Hematopoietic multipotent progenitor cell treated with erythropoietin and hydrocortisone succinate and interleukin-3 and kit ligand, for 8 days (in vitro differentiated cells): Measurements from ENCODE around the gene OR6N2.

Experiments used
- DNase-seq: peaks from one replicate; pipeline ENCODE4 v3.0.0-alpha.2; 2015

OR6N2 gene, protein sequence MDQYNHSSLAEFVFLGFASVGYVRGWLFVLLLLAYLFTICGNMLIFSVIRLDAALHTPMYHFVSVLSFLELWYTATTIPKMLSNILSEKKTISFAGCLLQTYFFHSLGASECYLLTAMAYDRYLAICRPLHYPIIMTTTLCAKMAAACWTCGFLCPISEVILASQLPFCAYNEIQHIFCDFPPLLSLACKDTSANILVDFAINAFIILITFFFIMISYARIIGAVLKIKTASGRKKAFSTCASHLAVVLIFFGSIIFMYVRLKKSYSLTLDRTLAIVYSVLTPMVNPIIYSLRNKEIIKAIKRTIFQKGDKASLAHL

DNA sequence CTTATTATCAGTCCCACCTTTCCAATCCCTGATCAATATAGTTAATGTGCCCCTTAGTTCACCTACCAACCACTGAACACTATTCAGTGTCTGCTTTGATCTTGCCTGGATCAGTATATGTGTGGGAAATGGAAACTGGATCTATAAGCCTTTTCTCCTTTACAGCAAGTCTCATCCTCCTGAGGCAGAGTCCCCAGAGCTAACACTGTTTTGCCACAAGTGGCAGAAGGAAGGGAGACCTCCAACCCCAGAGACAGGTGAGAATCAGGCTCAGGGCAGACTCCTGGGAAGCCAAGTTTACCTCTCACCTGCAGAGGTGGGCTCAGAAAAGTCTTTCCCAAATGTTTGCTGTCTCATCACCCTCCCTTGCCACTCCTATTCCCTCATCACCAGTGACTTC is at the start of gene OR6N2:
Gene OR6N2, minus strand, starts transcription at position 101 of the 400 bp plus-strand sequence. CDS start 3,569 bp downstream, outside the sequence.
- DNase-seq = no peak

DNA sequence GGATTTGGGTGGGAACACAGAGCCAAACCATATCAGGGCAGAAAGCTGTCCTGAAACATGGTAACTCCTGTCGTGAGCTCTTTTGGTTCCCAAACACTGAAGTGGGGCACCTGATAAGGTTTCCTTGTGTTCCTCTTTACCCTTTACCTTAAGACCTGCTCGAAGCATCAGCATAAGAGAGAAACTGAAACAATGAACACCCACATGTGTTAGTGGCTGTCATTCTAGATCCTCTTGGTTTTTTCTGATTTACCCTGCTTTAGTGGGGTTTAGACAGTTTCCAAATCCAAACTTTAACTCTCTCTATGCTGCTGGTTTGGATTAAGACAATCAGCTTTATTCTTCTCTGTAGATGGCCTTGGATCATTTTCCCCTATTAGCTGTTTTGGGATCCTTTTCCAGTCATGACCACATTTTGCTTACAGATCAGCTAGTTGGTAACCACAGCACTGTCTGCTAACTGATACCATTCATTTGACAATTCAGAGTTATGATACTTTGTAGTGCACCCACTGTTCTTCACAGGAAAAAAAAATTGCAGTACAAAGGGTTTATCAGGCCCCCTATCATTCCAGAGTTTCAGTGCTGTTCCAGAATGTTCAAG is 49.2 kb upstream of the OR6N2 start:
- DNase-seq = peak; percentile 39

DNA sequence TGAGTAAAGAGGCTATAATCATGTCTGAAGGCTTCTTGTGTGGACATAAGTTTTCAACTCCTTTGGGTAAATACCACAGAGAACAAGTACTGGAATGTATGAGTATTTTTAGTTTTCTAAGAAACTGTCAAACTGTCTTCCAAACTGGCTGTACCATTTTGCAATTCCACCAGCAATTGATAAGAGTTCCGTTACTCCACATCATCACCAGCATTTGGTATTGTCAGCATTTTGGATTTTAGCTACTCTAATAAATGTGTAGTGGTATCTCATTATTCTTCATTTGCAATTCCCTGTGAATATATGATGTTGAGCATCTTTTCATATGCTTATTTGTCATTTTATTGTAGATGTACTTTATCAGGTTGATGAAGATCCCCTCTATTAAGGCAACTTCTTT is 40.7 kb upstream of the OR6N2 start:
- DNase-seq = no peak

DNA sequence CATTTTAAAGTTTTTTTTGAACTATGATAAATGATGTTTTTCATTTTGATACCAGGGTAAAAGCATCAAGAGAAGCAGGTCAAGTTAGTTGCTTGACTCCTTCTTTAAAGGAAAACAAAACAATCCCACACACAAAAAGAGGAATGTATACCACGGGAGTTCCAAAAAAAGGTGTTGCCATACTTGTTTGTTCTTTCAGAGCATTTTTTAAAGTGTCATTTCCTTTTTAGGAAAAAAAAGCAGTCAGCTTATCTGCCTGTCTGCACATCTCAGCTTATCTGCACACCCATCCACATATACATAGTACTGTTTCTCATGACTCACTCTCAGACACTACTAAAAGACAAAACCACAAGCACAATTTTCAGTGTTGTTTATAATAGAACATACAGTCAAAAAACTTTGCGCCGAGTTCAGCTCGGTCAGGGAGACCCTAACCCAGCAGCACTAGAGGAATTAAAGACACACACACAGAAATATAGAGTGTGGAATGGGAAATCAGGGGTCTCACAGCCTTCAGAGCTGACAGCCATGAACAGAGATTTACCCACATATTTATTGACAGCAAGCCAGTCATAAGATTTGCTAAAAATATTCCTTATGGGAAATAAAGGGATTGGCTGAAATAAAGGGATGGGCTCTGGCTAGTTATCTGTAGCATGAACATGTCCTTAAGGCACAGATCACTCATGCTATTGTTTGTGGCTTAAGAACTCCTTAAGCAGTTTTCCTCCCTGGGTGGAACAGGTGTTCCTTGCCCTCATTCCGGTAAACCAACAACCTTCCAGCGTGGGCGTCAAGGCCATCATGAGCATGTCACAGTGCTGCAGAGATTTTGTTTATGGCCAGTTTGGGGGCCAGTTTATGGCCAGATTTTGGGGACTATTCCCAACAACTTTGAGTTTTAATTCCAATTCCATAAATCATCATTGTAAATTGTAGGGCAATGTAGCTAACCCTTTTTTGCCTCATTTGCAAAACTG is 38.7 kb upstream of the OR6N2 start:
- peak; percentile 91 for DNase-seq

DNA sequence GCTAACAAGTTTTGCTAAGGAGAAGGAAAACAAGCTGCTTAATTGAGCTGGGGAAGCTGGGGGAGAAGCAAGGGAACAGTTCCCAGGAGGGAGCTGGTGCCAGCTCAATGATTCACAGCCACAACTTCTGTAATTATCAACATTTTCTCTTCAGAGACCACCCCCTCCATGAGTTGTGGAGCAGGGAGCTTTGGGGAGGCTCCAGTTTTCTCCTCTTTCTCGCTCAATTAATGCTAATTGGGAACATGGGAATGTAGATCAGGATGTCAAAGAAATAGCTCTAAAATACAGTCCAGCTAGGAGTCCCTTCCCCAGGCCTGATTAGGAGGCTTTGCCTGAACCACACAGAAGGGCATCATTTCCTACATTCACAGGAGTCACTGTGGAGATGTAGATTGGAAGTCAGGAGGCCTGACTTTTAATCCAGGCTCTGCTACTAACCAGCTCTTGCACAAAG is 38.0 kb upstream of the OR6N2 start:
- no peak for DNase-seq

DNA sequence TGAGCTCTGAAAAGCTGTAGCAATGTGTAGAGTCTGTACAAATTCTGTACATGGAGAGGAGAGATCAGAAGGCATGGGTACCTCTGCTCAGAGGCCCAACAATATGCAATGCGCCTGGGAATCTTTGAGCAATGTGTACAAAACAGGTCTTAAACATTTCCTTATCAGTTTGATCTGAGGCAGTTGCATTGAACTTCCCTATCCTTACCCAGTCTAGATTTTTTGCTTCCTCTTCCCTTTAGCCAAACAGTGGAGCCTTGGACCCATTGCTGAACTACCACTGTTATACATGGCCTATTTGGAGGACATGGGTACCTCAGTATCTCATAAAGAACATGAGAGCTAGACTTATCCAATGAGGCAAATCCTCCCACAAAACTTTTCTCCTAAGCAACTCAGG is 37.6 kb upstream of the OR6N2 start:
- DNase-seq = peak; percentile 31

DNA sequence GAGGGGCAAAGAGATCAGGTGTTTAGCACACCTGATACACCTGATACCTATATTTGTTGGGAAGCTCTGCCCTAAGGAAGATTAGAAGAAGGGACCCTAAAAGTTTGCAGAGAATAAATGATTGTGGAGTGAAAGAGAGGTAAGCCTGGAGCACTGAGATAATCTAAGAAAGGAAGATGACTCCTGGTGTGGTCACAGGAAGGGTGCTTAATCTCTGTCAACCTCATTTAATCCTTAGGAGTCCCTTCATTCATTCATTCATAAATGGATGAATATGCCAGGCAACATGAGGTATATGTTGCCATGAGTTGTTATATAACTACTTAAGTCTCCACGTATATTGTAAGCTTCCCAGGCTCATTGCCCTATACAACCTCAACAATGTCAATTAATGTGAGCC is 34.0 kb upstream of the OR6N2 start:
- peak; percentile 33 for DNase-seq

DNA sequence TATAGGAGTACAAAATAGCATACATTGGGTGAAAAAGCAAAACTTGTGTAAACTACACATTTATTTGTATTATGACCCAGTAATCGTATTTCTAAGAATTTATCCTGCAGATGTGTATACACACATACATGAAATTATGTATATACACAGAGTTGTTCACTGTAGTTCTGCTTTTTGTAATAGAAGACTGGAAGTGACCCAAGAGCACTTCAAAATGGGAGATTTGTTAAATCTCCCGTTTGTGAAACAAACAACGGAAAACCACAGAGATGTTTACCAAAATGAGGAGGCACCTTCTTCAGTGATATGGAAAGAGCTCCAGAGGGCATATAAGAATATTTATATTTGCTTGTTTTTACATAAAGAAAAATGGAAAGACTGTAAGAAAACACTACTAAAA is 32.2 kb upstream of the OR6N2 start:
- DNase-seq = no peak

DNA sequence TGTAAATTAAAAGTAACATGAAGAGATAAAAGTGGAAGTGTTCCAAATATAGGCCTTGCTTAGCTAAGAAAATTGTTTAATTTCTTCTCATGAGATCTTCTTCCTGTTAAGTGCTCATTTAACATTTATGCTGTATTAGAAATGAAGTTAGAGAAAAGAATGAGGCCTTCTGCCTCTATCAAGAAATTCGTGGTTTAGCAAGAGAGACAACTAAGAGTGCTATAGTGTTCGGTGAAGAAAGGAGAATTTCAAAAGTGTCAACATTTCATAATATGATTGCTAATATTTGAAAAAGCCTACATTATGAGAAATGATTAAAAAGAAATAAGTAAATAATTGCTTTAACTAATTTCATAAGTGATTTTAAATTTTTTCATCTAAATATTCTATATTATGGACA is 31.3 kb upstream of the OR6N2 start:
- no peak for DNase-seq

DNA sequence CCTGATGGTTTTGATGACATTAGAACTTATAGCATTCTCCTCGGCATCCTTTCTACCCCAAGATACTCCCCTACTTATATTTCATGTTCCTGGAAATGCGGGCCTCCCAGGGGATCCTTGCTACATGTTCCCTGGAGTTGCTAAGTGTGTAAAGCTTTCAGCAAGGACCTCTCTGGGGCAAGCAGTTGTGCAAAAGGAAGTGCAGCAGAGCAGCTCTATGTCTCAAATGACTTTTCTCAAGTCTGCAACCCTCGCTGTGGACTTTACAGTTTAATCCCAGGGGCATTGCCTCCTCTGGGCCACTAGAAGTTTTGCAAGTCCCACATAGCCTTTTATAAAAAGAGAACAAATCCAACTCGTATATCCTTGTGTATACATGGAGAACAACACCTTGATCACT is 29.3 kb upstream of the OR6N2 start:
- no peak for DNase-seq

DNA sequence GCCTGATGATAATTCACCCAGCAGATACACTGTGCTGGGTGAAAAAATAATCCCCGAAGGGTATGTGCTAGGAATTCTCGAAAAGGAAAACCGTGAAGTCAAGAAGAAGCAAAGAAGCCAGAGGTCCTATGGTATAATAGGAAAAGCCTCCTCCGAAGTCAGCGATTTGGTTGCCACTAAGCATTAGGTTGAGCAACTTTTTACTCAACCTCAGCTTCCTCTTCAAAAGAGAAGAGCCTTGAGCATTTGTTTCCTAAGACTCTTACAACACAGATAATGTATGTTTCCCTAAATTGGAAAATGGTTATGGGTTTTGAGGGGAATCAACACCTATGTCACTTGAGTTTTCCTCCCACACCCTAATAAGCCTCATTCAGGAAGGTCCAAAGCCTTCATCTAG is 28.9 kb upstream of the OR6N2 start:
- no peak for DNase-seq

DNA sequence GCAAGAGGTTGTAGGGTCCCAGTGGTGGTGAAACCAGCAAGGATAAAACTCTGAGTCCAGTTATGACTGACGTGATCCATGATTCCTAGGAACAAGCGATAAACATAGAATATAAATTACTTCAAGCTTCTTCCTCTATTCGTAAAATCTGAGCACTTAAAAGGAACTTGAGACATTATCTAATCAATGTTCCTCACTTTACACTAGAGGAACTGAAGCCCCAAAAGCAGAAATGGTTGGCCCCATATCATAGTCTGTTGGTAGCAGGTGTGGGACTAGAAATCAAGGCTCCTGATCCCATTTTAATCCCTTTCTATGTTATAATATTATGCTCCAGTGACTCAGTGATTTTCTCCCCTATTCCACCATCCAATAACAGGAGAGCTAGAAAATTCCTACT is 28.3 kb upstream of the OR6N2 start:
- no peak for DNase-seq

DNA sequence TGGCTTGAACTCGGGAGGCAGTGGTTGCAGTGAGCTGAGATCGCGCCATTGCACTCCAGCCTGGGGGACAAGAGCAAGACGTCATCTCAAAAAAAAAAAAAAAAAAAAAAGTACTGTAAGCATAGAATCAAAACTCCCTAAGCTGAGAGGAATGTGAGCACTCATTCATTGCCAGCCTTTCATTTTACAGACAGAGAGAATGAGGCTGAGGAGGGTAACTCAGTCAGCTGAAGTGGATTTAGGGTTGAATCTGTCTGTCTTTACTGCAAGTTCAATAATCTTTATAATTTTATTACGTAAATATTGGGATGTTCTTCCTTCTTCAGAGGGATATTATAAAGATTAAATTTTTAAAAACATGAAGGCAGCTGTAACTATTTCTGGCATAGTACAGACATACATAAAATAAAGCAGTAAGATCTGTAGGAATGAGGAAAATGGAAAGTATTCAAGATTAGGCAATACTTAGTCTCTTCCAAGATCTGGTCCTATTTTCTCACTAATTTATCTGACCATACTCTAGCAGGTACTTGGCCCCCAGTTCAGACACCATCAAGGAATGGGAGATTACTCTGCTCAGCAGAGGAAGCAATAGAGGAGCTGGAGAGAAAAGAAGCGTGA is 26.0 kb upstream of the OR6N2 start:
- no peak for DNase-seq

DNA sequence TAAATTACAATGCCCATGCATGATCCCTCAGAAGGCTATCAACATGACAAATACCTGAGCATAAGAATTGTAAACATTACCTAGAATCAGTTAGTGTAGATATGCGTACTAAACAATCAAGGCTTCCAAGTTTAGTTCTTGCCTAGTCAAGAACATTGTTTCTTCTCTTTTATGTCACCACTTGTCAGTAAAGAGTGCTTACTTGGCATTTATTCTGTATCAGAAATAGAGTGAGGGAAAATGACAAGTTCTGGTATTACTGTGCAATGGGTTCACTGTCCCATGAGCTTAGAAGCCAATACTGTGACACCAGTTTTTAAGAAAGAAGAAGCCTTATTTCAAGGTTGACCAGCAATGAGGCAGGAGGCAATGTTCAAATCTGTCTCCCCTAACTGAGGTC is 22.7 kb upstream of the OR6N2 start:
- no peak for DNase-seq

DNA sequence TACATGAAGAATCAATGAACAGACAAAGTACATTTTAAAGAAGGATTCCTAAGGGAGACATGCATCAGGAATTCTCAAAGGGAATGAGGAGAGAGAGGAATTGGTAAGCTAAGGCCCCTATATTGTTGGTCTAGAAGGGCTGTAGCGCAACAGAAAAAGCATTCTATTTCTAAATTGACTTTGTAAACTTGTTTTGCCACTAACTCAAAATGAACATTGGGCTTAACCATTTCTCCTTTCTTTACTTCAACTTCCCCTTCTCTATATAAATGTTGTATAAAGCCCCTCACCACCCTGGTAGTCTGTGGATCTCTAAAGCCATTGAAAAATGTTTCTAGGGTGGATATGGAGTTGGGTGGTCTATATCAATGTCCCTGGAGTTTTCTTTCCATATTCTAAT is 20.4 kb upstream of the OR6N2 start:
- no peak for DNase-seq

DNA sequence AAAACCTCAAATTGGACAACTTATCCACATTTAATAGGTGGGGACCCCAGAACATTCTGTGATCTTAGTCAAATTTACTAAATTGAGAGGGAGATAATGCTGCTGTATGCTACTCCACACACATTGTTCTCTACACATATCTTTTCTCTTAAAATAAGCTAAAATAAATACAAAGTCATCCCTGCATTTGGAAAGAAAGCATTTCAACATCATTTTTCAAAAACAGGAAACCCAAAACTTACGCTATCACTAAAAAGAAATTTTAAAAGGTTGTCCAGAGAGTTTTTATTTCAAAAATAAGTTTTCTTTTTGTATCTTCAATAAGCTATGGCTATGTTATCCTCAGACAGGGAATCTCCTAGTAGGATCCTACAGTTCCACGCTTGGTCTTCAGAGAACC is 19.5 kb upstream of the OR6N2 start:
- no peak for DNase-seq

DNA sequence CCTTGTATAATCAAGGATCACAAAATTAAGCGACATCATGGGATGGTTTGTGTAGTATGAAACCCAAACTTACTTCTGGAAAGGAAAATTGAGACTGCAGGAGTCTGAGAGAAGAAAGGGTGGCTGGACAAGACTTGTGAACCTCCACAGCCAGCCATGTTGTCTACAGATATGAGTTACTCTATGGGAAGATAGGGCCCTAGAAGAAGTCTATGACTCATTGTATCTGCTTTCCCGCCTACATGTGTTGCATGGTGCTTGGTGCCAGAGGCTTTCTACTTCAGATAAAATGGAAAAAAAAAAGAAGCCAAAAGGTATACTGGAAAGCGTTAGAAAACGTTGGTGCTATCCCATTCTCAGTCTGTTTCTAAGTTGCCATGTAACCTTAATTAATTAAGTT is 18.7 kb upstream of the OR6N2 start:
- DNase-seq = peak; percentile 67

DNA sequence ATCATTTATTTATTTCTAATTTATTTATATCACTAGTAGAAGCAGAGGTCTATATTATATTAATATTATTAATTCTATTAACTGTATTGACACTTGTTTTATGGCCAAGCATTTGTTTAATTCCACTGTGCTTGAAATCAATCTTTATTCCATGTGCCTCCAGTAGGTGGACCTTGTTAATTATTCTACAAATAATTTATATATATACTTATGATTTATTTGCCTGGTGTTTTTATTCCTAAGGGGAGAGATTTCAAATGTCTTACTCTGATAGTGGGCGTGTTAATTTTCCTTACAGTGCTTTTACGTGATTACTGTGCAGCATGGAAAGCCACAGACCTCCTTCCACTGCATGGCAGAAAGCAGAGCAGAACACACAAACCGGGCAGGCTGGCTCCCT is 17.5 kb upstream of the OR6N2 start:
- peak; percentile 31 for DNase-seq

DNA sequence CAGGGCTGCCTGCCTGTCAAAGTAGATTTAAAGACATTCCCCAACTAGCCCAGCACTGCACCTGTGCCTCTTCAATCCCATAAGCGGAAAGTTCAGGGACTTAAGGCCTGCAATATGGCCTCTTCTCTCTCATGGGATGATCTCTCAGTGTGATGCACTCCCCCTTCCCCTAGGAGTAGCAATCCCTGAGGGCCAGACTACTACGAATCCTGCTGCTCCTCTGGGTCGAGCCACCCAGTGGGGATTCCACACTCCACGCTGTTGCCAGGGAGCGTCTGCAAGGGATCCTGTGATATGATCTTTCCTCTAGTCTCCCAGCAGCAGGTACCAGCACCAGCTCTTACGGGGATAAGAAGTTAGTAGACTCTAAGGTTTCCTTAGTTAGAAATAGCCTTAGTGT is 13.2 kb upstream of the OR6N2 start:
- DNase-seq = no peak

DNA sequence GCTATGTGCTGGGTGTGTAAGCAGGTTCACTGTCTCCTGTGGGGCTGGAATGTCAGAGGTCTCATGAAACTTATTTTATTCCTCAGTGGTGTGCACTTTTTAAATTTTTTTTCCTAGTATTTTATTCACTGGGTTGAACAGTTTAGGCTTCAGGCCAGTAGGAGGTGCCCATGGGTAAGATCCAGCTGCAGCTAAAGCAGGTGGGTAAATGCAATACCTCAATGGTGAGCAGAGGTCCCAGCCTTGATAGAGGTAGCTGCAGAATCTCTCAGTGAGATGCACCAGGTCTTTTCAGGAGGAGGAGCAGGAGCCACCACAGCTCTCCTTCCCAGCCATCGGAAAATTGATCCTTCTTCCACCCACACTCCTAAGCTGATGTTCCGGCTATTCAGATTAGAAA is 12.6 kb upstream of the OR6N2 start:
- DNase-seq = peak; percentile 43

DNA sequence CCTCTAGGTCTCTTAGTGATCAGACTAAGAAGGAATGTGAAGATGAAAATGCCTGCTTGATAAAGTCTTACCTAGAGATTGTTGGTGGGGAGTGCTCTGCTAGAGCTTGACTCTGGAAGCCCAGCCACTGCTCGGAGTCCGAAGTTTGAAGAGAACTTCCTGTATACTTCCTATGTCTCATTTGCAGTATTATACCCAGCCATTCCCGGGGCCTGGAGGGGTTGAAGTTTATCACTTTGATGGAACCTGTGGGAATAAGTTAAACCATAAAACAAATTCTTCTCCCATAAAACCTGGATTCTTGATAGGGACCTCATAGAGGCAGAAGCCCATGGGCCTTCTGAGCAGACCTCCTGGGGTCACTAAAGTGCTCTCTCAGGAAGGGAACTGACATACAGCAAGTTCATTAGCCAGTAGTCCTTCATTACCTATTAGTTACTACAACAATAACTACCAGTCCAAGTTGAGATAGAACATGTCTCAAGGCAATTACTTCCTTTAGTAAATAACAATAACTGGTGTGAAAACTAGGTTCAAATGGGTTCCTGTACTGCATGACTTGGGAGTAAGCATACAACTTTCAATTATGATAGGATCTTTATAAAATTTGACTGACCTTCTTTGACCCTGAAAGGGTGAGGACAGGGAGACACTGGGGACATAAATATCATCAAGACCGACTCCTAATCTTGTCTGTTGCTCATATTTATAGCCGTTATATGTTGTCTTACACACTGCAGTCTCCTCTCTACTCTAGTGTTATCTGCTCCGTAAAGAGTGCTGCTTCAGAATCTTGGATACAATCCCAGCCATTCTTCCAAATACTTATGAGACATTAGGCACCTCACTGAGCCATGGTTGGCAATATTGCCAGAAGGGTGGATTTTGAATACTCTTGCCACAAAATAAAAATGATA is 8.8 kb downstream of the OR6N2 start, which contains the start of gene OR6N1:
Gene OR6N1, minus strand, starts transcription at position 246 of the 917 bp plus-strand sequence. CDS start 5,513 bp downstream, outside the sequence.
- DNase-seq = peak; percentile 50

DNA sequence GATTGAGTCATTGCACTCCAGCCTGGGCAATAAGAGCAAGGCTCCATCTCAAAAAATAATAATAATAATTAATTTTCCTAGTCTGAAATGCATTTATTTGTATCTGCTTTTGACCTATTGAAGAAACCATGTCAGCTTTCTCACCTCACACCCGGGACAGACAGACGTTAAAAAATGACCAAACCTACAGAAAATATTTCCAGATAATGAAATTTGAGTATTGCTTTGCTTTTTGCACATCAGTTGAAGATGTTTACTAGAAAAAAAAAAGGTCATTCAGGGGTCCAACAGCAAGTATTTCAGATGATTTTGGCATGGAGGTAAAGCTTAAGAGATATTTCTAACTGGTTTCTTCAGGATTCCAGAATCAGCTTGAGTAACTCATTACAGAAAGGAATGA is 26.6 kb downstream of the OR6N2 start, which contains the start of gene OR6K6:
Gene OR6K6, plus strand, starts transcription at position 301 of the 400 bp plus-strand sequence. CDS start 168 bp downstream, outside the sequence.
- no peak for DNase-seq
